Measurements from ENCODE around the gene CHRNA1. TPM values are rescaled to one million over a fixed set of nuclear protein-coding genes. Genes with fewer than 3 reads are reported as not detected.

Gene CHRNA1
- polyA plus RNA-seq, 1 donor from 2014 or later = not detected

- no peaks in the 10 kb centered on the region for H3F3A ChIP-seq (ENCODE audit: insufficient read depth, low read length, poor library complexity, severe bottlenecking)
- H3K9ac ChIP-seq (ENCODE audit: low read length) = no peak overlapping the region
- H3K4me2 ChIP-seq (ENCODE audit: low read length) = no peak overlapping the region
- no peak overlapping the region for H3K4me3 ChIP-seq (ENCODE audit: low read length)
- H4K20me1 ChIP-seq (ENCODE audit: insufficient read depth) = no peaks in the 10 kb centered on the region
- no peak overlapping the region for H2AFZ ChIP-seq (ENCODE audit: low read depth, low read length)
- no peaks in the 10 kb centered on the region for H3K79me2 ChIP-seq (replicated peaks; ENCODE audit: insufficient read depth, low read length)
- TF ChIP-seq TAF1 (IDR thresholded peaks at IDR 0.05; ENCODE audit: low read depth) (no peak), RAD21 (conservative IDR thresholded peaks at IDR 0.05) (no peak)
- H3K27me3 ChIP-seq (ENCODE audit: insufficient read depth, low read depth, low read length) = no peaks in the 10 kb centered on the region
- H3K27ac ChIP-seq (ENCODE audit: low read length) = no peak overlapping the region
- H3K36me3 ChIP-seq (ENCODE audit: insufficient read depth, low read length) = peaks cover 14% of the 10 kb centered on the region
- H3K9me3 ChIP-seq (ENCODE audit: low read length) = no peaks in the 10 kb centered on the region
- H3K9me2 ChIP-seq (ENCODE audit: insufficient read depth, low read length) = no peaks in the 10 kb centered on the region
Observed at GRCh38 chr2:174807931-174808330, 43.7 kb upstream of the CHRNA1 start.

- Histone ChIP-seq H3K27me3 (ENCODE audit: insufficient read depth, low read depth, low read length) (no peaks in the 10 kb centered on the region), H2AFZ (ENCODE audit: low read depth, low read length) (no peak overlapping the region), H3K36me3 (ENCODE audit: insufficient read depth, low read length) (peaks cover 13% of the 10 kb centered on the region), H3K9me3 (ENCODE audit: low read length) (no peaks in the 10 kb centered on the region), H3K9me2 (ENCODE audit: insufficient read depth, low read length) (no peaks in the 10 kb centered on the region), H3K9ac (ENCODE audit: low read length) (no peak overlapping the region), H3F3A (ENCODE audit: insufficient read depth, low read length, poor library complexity, severe bottlenecking) (no peaks in the 10 kb centered on the region), H3K4me2 (ENCODE audit: low read length) (no peak overlapping the region), H4K20me1 (ENCODE audit: insufficient read depth) (no peaks in the 10 kb centered on the region), H3K4me3 (ENCODE audit: low read length) (no peak overlapping the region), H3K27ac (ENCODE audit: low read length) (no peak overlapping the region), H3K79me2 (replicated peaks; ENCODE audit: insufficient read depth, low read length) (no peaks in the 10 kb centered on the region)
- TF ChIP-seq MXI1 (conservative IDR thresholded peaks at IDR 0.05; ENCODE audit: poor library complexity, severe bottlenecking) = no peak
- no peak for TF ChIP-seq EZH2 (IDR thresholded peaks at IDR 0.05; ENCODE audit: borderline replicate concordance, insufficient read depth, low read length, poor library complexity, severe bottlenecking)
- TF ChIP-seq TAF1 (IDR thresholded peaks at IDR 0.05; ENCODE audit: low read depth) = no peak
- TF ChIP-seq SMC3 (conservative IDR thresholded peaks at IDR 0.05; ENCODE audit: poor library complexity) = no peak
- no peak for TF ChIP-seq EP300 (conservative IDR thresholded peaks at IDR 0.05; ENCODE audit: poor library complexity, severe bottlenecking)
- TF ChIP-seq RAD21 (conservative IDR thresholded peaks at IDR 0.05) = no peak
- no peak for TF ChIP-seq CTCF (IDR thresholded peaks at IDR 0.05; ENCODE audit: poor library complexity, severe bottlenecking)
- TF ChIP-seq REST (IDR thresholded peaks at IDR 0.05; ENCODE audit: borderline replicate concordance) = no peak
- TF ChIP-seq POLR2AphosphoS5 (IDR thresholded peaks at IDR 0.05) = no peak
Observed at GRCh38 chr2:174805803-174806202, 41.5 kb upstream of the CHRNA1 start.

GRCh38 chr2:174802459-174802858 lies 38.2 kb upstream of the CHRNA1 start:
- H3K27ac ChIP-seq (ENCODE audit: low read length) = no peak overlapping the region
- TF ChIP-seq RAD21 (conservative IDR thresholded peaks at IDR 0.05) = no peak
- no peak for TF ChIP-seq POLR2AphosphoS5 (IDR thresholded peaks at IDR 0.05)
- TF ChIP-seq SMC3 (conservative IDR thresholded peaks at IDR 0.05; ENCODE audit: poor library complexity) = no peak
- no peak for TF ChIP-seq EP300 (conservative IDR thresholded peaks at IDR 0.05; ENCODE audit: poor library complexity, severe bottlenecking)
- no peak for TF ChIP-seq MXI1 (conservative IDR thresholded peaks at IDR 0.05; ENCODE audit: poor library complexity, severe bottlenecking)
- no peak for TF ChIP-seq REST (IDR thresholded peaks at IDR 0.05; ENCODE audit: borderline replicate concordance)
- no peak for TF ChIP-seq EZH2 (IDR thresholded peaks at IDR 0.05; ENCODE audit: borderline replicate concordance, insufficient read depth, low read length, poor library complexity, severe bottlenecking)
- TF ChIP-seq CTCF (IDR thresholded peaks at IDR 0.05; ENCODE audit: poor library complexity, severe bottlenecking) = no peak
- no peak for TF ChIP-seq TAF1 (IDR thresholded peaks at IDR 0.05; ENCODE audit: low read depth)
- H3K9ac ChIP-seq (ENCODE audit: low read length) = no peak overlapping the region
- H3F3A ChIP-seq (ENCODE audit: insufficient read depth, low read length, poor library complexity, severe bottlenecking) = no peaks in the 10 kb centered on the region
- H3K4me3 ChIP-seq (ENCODE audit: low read length) = no peak overlapping the region
- no peak overlapping the region for H3K4me2 ChIP-seq (ENCODE audit: low read length)
- H3K36me3 ChIP-seq (ENCODE audit: insufficient read depth, low read length) = peaks cover 16% of the 10 kb centered on the region
- H3K79me2 ChIP-seq (replicated peaks; ENCODE audit: insufficient read depth, low read length) = no peaks in the 10 kb centered on the region
- no peaks in the 10 kb centered on the region for H3K27me3 ChIP-seq (ENCODE audit: insufficient read depth, low read depth, low read length)
- H4K20me1 ChIP-seq (ENCODE audit: insufficient read depth) = no peaks in the 10 kb centered on the region
- no peaks in the 10 kb centered on the region for H3K9me2 ChIP-seq (ENCODE audit: insufficient read depth, low read length)
- H3K9me3 ChIP-seq (ENCODE audit: low read length) = no peaks in the 10 kb centered on the region
- H2AFZ ChIP-seq (ENCODE audit: low read depth, low read length) = no peak overlapping the region

Data from neural cell (in vitro differentiated cells).